H1 (cell line): Measurements from ENCODE around the gene LGALS8. TPM values are rescaled to one million over a fixed set of nuclear protein-coding genes. Genes with fewer than 3 reads are reported as not detected.

ENCODE experiments used
- CTCF ChIA-PET: fragments of 300-600 bp; sonication (Branson Sonifier 250); formaldehyde crosslinking; loops from one replicate; lab custom pipeline; 2021; ENCODE audit not compliant: partially characterized antibody; lab: Charles Lee
- POLR2A ChIA-PET: fragments of 300-600 bp; sonication (Branson Sonifier 250); formaldehyde crosslinking; loops from one replicate; lab custom pipeline; 2021; ENCODE audit warnings: inconsistent platforms; ENCODE audit not compliant: partially characterized antibody; lab: Charles Lee
- DNase-seq, 2 experiments: peaks; one replicate each; pipeline versions ENCODE4 v3.0.0 to v3.0.0-alpha.2; 2010 to 2022; ENCODE audit warnings: low spot score in 2 of 2, low read depth in 1 of 2, mixed read lengths in 1 of 2
- FAIRE-seq: peaks from 2 replicates; lab custom pipeline; 2011; peaks lifted over from hg19 to GRCh38; lab: Jason Lieb, UNC
- H2AFZ ChIP-seq: 2 replicates; pipeline ENCODE4 v1.8.1; 2012; ENCODE audit warnings: low read length, inconsistent platforms
- H2AK5ac ChIP-seq: 2 replicates; pipeline ENCODE4 v1.6.1; 2013; ENCODE audit warnings: low read depth, low read length
- H2BK120ac ChIP-seq: replicated peaks from 2 replicates; pipeline ENCODE3; 2013; ENCODE audit warnings: low read depth, low read length, inconsistent platforms
- H2BK12ac ChIP-seq: 2 replicates; pipeline ENCODE4 v1.6.1; 2013; ENCODE audit warnings: low read depth, low read length
- H2BK15ac ChIP-seq: 2 replicates; pipeline ENCODE4 v1.6.1; 2013; ENCODE audit warnings: low read length
- H2BK20ac ChIP-seq: 2 replicates; pipeline ENCODE4 v1.6.1; 2013; ENCODE audit warnings: low read length
- H2BK5ac ChIP-seq: 2 replicates; pipeline ENCODE4 v1.6.1; 2013; ENCODE audit warnings: low read depth, low read length
- H3K14ac ChIP-seq: 2 replicates; pipeline ENCODE4 v1.6.1; 2013; ENCODE audit warnings: inconsistent platforms; ENCODE audit not compliant: insufficient read length
- H3K18ac ChIP-seq: 2 replicates; pipeline ENCODE4 v1.6.1; 2013; ENCODE audit warnings: low read length; ENCODE audit errors: extremely low read depth
- H3K23ac ChIP-seq: 2 replicates; pipeline ENCODE4 v1.6.1; 2013; ENCODE audit warnings: inconsistent platforms; ENCODE audit not compliant: insufficient read length
- H3K23me2 ChIP-seq: 2 replicates; pipeline ENCODE4 v1.6.1; 2013; ENCODE audit warnings: low read depth, low read length
- H3K27ac ChIP-seq: 2 replicates; pipeline ENCODE4 v1.6.1; 2011; ENCODE audit warnings: low read depth, low read length, inconsistent platforms
- H3K27me3 ChIP-seq, 4 experiments: replicated peaks in 1 of 4; 1 replicate in 1 of 4; 2 replicates in 3 of 4; pipeline versions ENCODE4 v1.6.1 to v1.8.1; 2011 to 2013; ENCODE audit warnings: low read length in 3 of 4, mild to moderate bottlenecking in 3 of 4, inconsistent platforms in 2 of 4, mixed read lengths in 2 of 4, moderate library complexity in 1 of 4; ENCODE audit not compliant: control insufficient read depth in 3 of 4, insufficient read depth in 3 of 4; ENCODE audit errors: extremely low read depth in 1 of 4
- H3K36me3 ChIP-seq, 4 experiments: 2 replicates each; pipeline versions ENCODE4 v1.6.1 to v1.8.1; 2011 to 2013; ENCODE audit warnings: mild to moderate bottlenecking in 4 of 4, low read length in 3 of 4, moderate library complexity in 2 of 4, control low read depth in 1 of 4, inconsistent platforms in 1 of 4; ENCODE audit not compliant: insufficient read depth in 4 of 4, control insufficient read depth in 2 of 4
- H3K4ac ChIP-seq: replicated peaks from 2 replicates; pipeline ENCODE3; 2013; ENCODE audit warnings: low read length, low read depth, mixed read lengths, inconsistent platforms; ENCODE audit not compliant: insufficient read length
- H3K4me1 ChIP-seq, 4 experiments: replicated peaks in 1 of 4; 1 replicate in 1 of 4; 2 replicates in 3 of 4; pipeline versions ENCODE4 v1.6.1 to v1.8.1; 2011 to 2013; ENCODE audit warnings: low read length in 3 of 4, inconsistent platforms in 2 of 4, mixed read lengths in 1 of 4; ENCODE audit not compliant: insufficient read depth in 4 of 4, control insufficient read depth in 3 of 4
- H3K4me2 ChIP-seq, 2 experiments: 2 replicates each; pipeline versions ENCODE4 v1.6.1 to v1.8.1; 2011 to 2013; ENCODE audit warnings: low read depth in 2 of 2, low read length in 2 of 2, control low read depth in 1 of 2, inconsistent platforms in 1 of 2, mild to moderate bottlenecking in 1 of 2; ENCODE audit not compliant: insufficient read depth in 1 of 2
- H3K4me3 ChIP-seq, 4 experiments: fragments of 200-600, 300-600 bp in 1 of 4; sonication (generic), shearing (Covaris generic), sonication (Bioruptor Twin) in 1 of 4; 2 replicates each; pipeline versions ENCODE4 v1.5.1 to v1.8.1; 2011 to 2016; ENCODE audit warnings: low read length in 4 of 4, low read depth in 3 of 4, control low read depth in 2 of 4, inconsistent platforms in 2 of 4, mild to moderate bottlenecking in 2 of 4, mixed read lengths in 1 of 4, moderate library complexity in 1 of 4; ENCODE audit not compliant: insufficient read depth in 2 of 4; ENCODE audit errors: extremely low read depth in 1 of 4
- H3K56ac ChIP-seq: replicated peaks from 2 replicates; pipeline ENCODE3; 2013; ENCODE audit warnings: low read depth, mild to moderate bottlenecking, mixed read lengths, low read length, inconsistent platforms; ENCODE audit not compliant: insufficient read length
- H3K79me1 ChIP-seq: 2 replicates; pipeline ENCODE4 v1.6.1; 2013; ENCODE audit warnings: low read depth, low read length, control low read depth
- H3K79me2 ChIP-seq, 2 experiments: 2 replicates each; pipeline versions ENCODE4 v1.6.1 to v1.8.1; 2012 to 2013; ENCODE audit warnings: low read length in 2 of 2, mild to moderate bottlenecking in 2 of 2, inconsistent platforms in 1 of 2; ENCODE audit not compliant: insufficient read depth in 2 of 2, control insufficient read depth in 1 of 2
- H3K9ac ChIP-seq, 4 experiments: replicated peaks in 1 of 4; 1 replicate in 1 of 4; 2 replicates in 3 of 4; pipeline versions ENCODE4 v1.6.1 to v1.8.1; 2011 to 2013; ENCODE audit warnings: low read depth in 3 of 4, low read length in 3 of 4, control low read depth in 2 of 4, mild to moderate bottlenecking in 2 of 4, moderate library complexity in 2 of 4, inconsistent platforms in 1 of 4; ENCODE audit errors: extremely low read depth in 1 of 4
- H3K9me3 ChIP-seq, 2 experiments: 2 replicates each; pipeline versions ENCODE4 v1.6.1 to v1.8.1; 2012 to 2013; ENCODE audit warnings: mild to moderate bottlenecking in 2 of 2, moderate library complexity in 2 of 2, control low read depth in 1 of 2, inconsistent platforms in 1 of 2, low read depth in 1 of 2, low read length in 1 of 2, mixed read lengths in 1 of 2; ENCODE audit not compliant: insufficient read depth in 2 of 2
- H4K20me1 ChIP-seq, 2 experiments: replicated peaks in 1 of 2; 2 replicates each; pipeline versions ENCODE3 to v1.8.1; 2011 to 2013; ENCODE audit warnings: inconsistent platforms in 2 of 2, low read length in 2 of 2, mild to moderate bottlenecking in 1 of 2; ENCODE audit not compliant: insufficient read depth in 2 of 2, control insufficient read depth in 1 of 2
- H4K5ac ChIP-seq: 2 replicates; pipeline ENCODE4 v1.6.1; 2013; ENCODE audit warnings: low read length, low read depth, mixed read lengths, inconsistent platforms; ENCODE audit not compliant: insufficient read length
- H4K8ac ChIP-seq: 2 replicates; pipeline ENCODE4 v1.8.0; 2013; ENCODE audit warnings: mild to moderate bottlenecking, moderate library complexity, low read length, inconsistent platforms; ENCODE audit not compliant: insufficient read depth; ENCODE audit errors: extremely low read depth
- H4K91ac ChIP-seq: replicated peaks from 2 replicates; pipeline ENCODE3; 2013; ENCODE audit warnings: low read length, mixed read lengths, inconsistent platforms; ENCODE audit not compliant: insufficient read length
- CREB1 ChIP-seq: IDR thresholded peaks from 2 replicates; pipeline ENCODE4 v1.6.1; 2012; ENCODE audit warnings: inconsistent platforms
- EGR1 ChIP-seq: IDR thresholded peaks from 2 replicates; pipeline ENCODE4 v1.6.1; 2011; ENCODE audit warnings: low read depth, low read length, borderline replicate concordance
- KDM1A ChIP-seq: fragments of 200-600, 300-600 bp; sonication (generic); IDR thresholded peaks from 2 replicates; pipeline ENCODE4 v1.7.1; 2016; ENCODE audit warnings: mild to moderate bottlenecking, low read length, borderline replicate concordance
- PHF8 ChIP-seq: fragments of 200-600 bp; sonication (generic); conservative IDR thresholded peaks from 2 replicates; pipeline ENCODE4 v1.7.1; 2012; ENCODE audit warnings: low read depth, mild to moderate bottlenecking, inconsistent platforms, low read length, moderate library complexity
- SIN3A ChIP-seq, 2 experiments: IDR thresholded peaks in 1 of 2; conservative IDR thresholded peaks in 1 of 2; 2 replicates each; pipeline ENCODE4 v1.6.1; 2011 to 2012; ENCODE audit warnings: low read length in 2 of 2, improper control_type of control experiment in 1 of 2, low read depth in 1 of 2, mild to moderate bottlenecking in 1 of 2
- SUZ12 ChIP-seq: fragments of 200-600 bp; sonication (generic); IDR thresholded peaks from 2 replicates; pipeline ENCODE4 v1.6.1; 2012; ENCODE audit warnings: mild to moderate bottlenecking, inconsistent platforms, low read length, moderate library complexity, mixed read lengths
- WGBS, 2 experiments: shearing (Covaris generic) in 1 of 2; methylation state at CpG; one replicate each; pipeline versions ENCODE4 v1.1.6 to v1.1.7; 2013 to 2015; ENCODE audit warnings: low lambda C conversion rate in 2 of 2, mixed read lengths in 2 of 2, inconsistent platforms in 1 of 2, low coverage in 1 of 2, missing lambda C conversion rate in 1 of 2; ENCODE audit not compliant: insufficient replicate concordance in 2 of 2, insufficient coverage in 1 of 2, insufficient read length in 1 of 2; ENCODE audit errors: extremely low coverage in 1 of 2, missing lambda C conversion rate in 1 of 2; 5-methylcytosine and 5-hydroxymethylcytosine counted together
- long read RNA-seq, 2 experiments: library from RNA in 1 of 2; library from capped mRNA in 1 of 2; stranded (forward); transcript quantifications; one replicate each; pipeline ENCODE4 v2.0.0, GENCODE V29; 2021; ENCODE audit warnings: inconsistent platforms in 1 of 2
- polyA minus RNA-seq, 3 experiments: library from RNA; depleted of rRNA, polyadenylated mRNA; stranded (reverse); fragments of >200 nt; gene quantifications; 1 replicate in 2 of 3; 2 replicates in 1 of 3; pipeline ENCODE4 v1.2.3, GENCODE V29; 2011
- polyA plus RNA-seq, 7 experiments: library from polyadenylated mRNA; depleted of rRNA in 3 of 7; stranded (reverse) in 5 of 7; unstranded in 2 of 7; fragments of >200 nt in 5 of 7; fragments of 200-250 nt in 2 of 7; gene quantifications; 1 replicate in 5 of 7; 2 replicates in 1 of 7; 4 replicates in 1 of 7; pipeline versions ENCODE4 v1.2.1 to v1.2.3, GENCODE V29; 2011 to 2013; ENCODE audit warnings: missing spikeins in 2 of 7, mixed read lengths in 2 of 7
- total RNA-seq: library from RNA; stranded (reverse); fragmentation: NEBNext Ultra II Directional; extraction: Animal tissue kit (Norgen Biotek cat#: 25700); gene quantifications from 2 replicates; pipeline ENCODE4 v1.2.1, GENCODE V29; 2021

LGALS8 gene
- total RNA-seq (11.6 and 15.3 TPM in 2 replicates), polyA plus RNA-seq (2011; rRNA removed) (5.5 and 7.2 TPM in 2 replicates), polyA minus RNA-seq (2011; rRNA and poly(A)+ RNA removed) (8.0 and 12.0 TPM in 2 replicates)
- 7.7 TPM for polyA plus RNA-seq (2011; cell fraction: cytosol; rRNA removed)
- 11.1 TPM for polyA plus RNA-seq (2011; cell fraction: nucleus; rRNA removed)
- polyA plus RNA-seq (2012, experiment 1 of 2): 7.9 to 15.3 TPM (median 11.2 TPM) in 4 replicates
- polyA plus RNA-seq (2012, experiment 2 of 2): 0.43 TPM
- 10.1 TPM for polyA plus RNA-seq (2013, experiment 1 of 2)
- 9.4 TPM for polyA plus RNA-seq (2013, experiment 2 of 2)
- 8.8 TPM for polyA minus RNA-seq (2011; cell fraction: cytosol; rRNA and poly(A)+ RNA removed)
- polyA minus RNA-seq (2011; cell fraction: nucleus; rRNA and poly(A)+ RNA removed): 26.1 TPM
- long read RNA-seq, experiment 1, partial matches to known transcripts: 4 of 6 reads
- long read RNA-seq, experiment 1, other reads (novel, unspliced or antisense): 2 of 6 reads
- long read RNA-seq, experiment 2, full-length matches to known transcripts: 1 of 6 reads
- long read RNA-seq, experiment 2, partial matches to known transcripts: 1 of 6 reads
- long read RNA-seq, experiment 2, other reads (novel, unspliced or antisense): 4 of 6 reads

DNA sequence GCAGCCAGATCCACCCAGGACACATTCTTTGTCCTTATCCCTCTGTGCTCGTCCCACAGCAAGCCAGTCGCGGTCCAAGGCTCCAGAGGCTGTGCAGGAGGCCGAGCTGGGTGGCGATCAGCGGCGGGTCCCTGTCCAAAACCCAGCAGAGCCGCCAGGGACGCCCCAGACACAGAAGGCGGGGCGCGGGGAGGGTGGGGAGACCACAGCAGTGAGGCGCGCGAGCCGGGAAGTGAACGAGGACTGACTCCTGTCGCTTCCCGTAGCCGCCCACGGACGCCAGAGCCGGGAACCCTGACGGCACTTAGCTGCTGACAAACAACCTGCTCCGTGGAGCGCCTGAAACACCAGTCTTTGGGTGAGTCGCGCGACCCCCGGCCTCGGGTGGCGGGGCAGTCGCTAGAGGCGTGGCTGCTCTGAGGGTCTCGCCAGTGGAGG lies at the start of gene LGALS8:
Gene LGALS8 (plus strand): TSS at position 279 of the 438 bp plus-strand sequence. CDS start 2,089 bp downstream, outside the sequence.
- TF ChIP-seq PHF8 (0 out of 2 replicates have a peak, but pooled peaks have one; percentile 4), EGR1 (peak; percentile 47; the same call in 1 of the 2 replicates), CREB1 (no peak), SIN3A (conservative IDR thresholded peaks at IDR 0.05 in 1 of 2, IDR thresholded peaks at IDR 0.05 in 1 of 2; ENCODE audit: low read depth in 1 of 2, low read length in 2 of 2) (no peak), SUZ12 (peak; percentile 59; the same call in 1 of the 2 replicates), KDM1A (no peak)
- H3K4me1 ChIP-seq: no peaks in the 10 kb centered on the region; a peak in 3 of 7 replicates
- peak within 1 kb of the TSS; percentile 24 for H3K56ac ChIP-seq
- FAIRE-seq: no peak
- H2AFZ ChIP-seq: peak within 1 kb of the TSS; percentile 96
- 4% methylated on average over 35 of the region's 35 CpGs; no CpG with 5 or more reads in 1 of the 2 experiments for WGBS, 2 experiments
- ChIA-PET POLR2A (interaction anchor here (0.8 to 2.0 kb wide), 2 partner anchors 11 to 12 kb away, joined by 3 to 5 read pairs; no protein-coding TSS in a partner anchor), CTCF (no interaction called here)
- no peaks in the 10 kb centered on the region for H3K79me1 ChIP-seq
- H4K91ac ChIP-seq: peak within 1 kb of the TSS; percentile 75
- H3K79me2 ChIP-seq: no peaks in the 10 kb centered on the region
- H3K18ac ChIP-seq: peak within 1 kb of the TSS; percentile 83
- no peak within 1 kb of the TSS for H2AK5ac ChIP-seq
- no peak within 1 kb of the TSS for H2BK5ac ChIP-seq
- H2BK20ac ChIP-seq: peak within 1 kb of the TSS; percentile 55; the same call in 1 of the 2 replicates
- H3K4ac ChIP-seq: peak within 1 kb of the TSS; percentile 23
- H3K4me2 ChIP-seq: peak within 1 kb of the TSS; percentile 93 to 98
- peak within 1 kb of the TSS in 3 of 4 experiments; percentile 10 to 42 (median 14); a peak in 3 of 7 replicates for H3K9ac ChIP-seq
- H3K9me3 ChIP-seq: no peaks in the 10 kb centered on the region
- H2BK120ac ChIP-seq: peak within 1 kb of the TSS; percentile 0
- H3K23ac ChIP-seq: no peak within 1 kb of the TSS
- peak in 1 of 2 experiments; percentile 71 for DNase-seq
- no peaks in the 10 kb centered on the region for H3K36me3 ChIP-seq
- H3K27ac ChIP-seq: no peak within 1 kb of the TSS
- H3K4me3 ChIP-seq: peak within 1 kb of the TSS; percentile 67 to 83 (median 76)
- peaks cover 0 to 21% (median 11%) of the 10 kb centered on the region in 4 experiments; a peak in 5 of 7 replicates for H3K27me3 ChIP-seq
- H4K8ac ChIP-seq: peak within 1 kb of the TSS; percentile 87
- peak within 1 kb of the TSS; percentile 35 for H4K5ac ChIP-seq
- peak within 1 kb of the TSS; percentile 46; the same call in 1 of the 2 replicates for H2BK15ac ChIP-seq
- 0 out of 2 replicates have a peak within 1 kb of the TSS, but pooled peaks have one; percentile 68 for H2BK12ac ChIP-seq
- no peaks in the 10 kb centered on the region for H4K20me1 ChIP-seq
- H3K23me2 ChIP-seq: peaks cover 12% of the 10 kb centered on the region
- H3K14ac ChIP-seq: no peak within 1 kb of the TSS
